Esophagus squamous epithelium (tissue), 5 donors: ENCODE data around the gene PELI1. TPM values are rescaled to one million over a fixed set of nuclear protein-coding genes. Genes with fewer than 3 reads are reported as not detected.

ENCODE experiments used
- DNase-seq: peaks from one replicate; lab custom pipeline; 2025; lab: John Stamatoyannopoulos, UW
- H3K27ac ChIP-seq, 4 donors: fragments of 200-600 bp; sonication (generic); one replicate each; pipeline ENCODE4 v1.5.1; 2016 to 2019; ENCODE audit warnings: mild to moderate bottlenecking in 1 of 4
- H3K27me3 ChIP-seq, 4 donors: fragments of 200-600 bp; sonication (generic); 1 replicate in 3 of 4; 2 replicates in 1 of 4; pipeline versions ENCODE4 v1.5.1 to v1.6.0; 2017 to 2021; ENCODE audit warnings: antibody characterized with exemption in 1 of 4
- H3K36me3 ChIP-seq, 3 donors: fragments of 200-600 bp; sonication (generic); one replicate each; pipeline ENCODE4 v1.5.1; 2016 to 2019
- H3K4me1 ChIP-seq, 3 donors: fragments of 200-600 bp; sonication (generic); one replicate each; pipeline ENCODE4 v1.5.1; 2017 to 2019
- H3K4me3 ChIP-seq, 4 donors: fragments of 200-600 bp; sonication (generic); 1 replicate in 3 of 4; 2 replicates in 1 of 4; pipeline ENCODE4 v1.5.1; 2016 to 2019; ENCODE audit warnings: mild to moderate bottlenecking in 2 of 4, moderate library complexity in 1 of 4
- H3K9me3 ChIP-seq, 3 donors: fragments of 200-600 bp; sonication (generic); one replicate each; pipeline ENCODE4 v1.5.1; 2016 to 2019
- POLR2A ChIP-seq, 4 donors: fragments of 450-650 bp; IDR thresholded peaks; one replicate each; pipeline ENCODE4 v1.6.1; 2017; ENCODE audit warnings: antibody characterized with exemption in 4 of 4, mild to moderate bottlenecking in 4 of 4, moderate library complexity in 3 of 4
- WGBS, 2 donors: methylation state at CpG; one replicate each; pipeline ENCODE4 v1.1.5; 2018; 5-methylcytosine and 5-hydroxymethylcytosine counted together
- intact Hi-C: fragments of 100-400 bp; cut with DNase I; formaldehyde crosslinking; loops from one replicate; pipeline ENCODE4 v1.15.0; 2022
- total RNA-seq, 4 donors: library from RNA; depleted of rRNA; stranded (reverse); fragments of >200 nt; gene quantifications; one replicate each; pipeline ENCODE4 v1.1.0, GENCODE V29; 2016
- TF ChIP-seq, protein P1 (sequence below), 6 experiments: fragments of 450-650 bp in 4 of 6; fragments of 200-600 bp in 2 of 6; sonication (generic) in 2 of 6; IDR thresholded peaks; one replicate each; pipeline ENCODE4 v1.5.1; 2016 to 2019; ENCODE audit warnings: antibody characterized with exemption in 6 of 6, mild to moderate bottlenecking in 4 of 6, moderate library complexity in 4 of 6
- donor health status: DM: yes; HTN: yes; CAD: no.

The PELI1 gene
- total RNA-seq, 4 donors from 2014 or later: 23.7 to 40.4 (median 34.5) TPM

DNA sequence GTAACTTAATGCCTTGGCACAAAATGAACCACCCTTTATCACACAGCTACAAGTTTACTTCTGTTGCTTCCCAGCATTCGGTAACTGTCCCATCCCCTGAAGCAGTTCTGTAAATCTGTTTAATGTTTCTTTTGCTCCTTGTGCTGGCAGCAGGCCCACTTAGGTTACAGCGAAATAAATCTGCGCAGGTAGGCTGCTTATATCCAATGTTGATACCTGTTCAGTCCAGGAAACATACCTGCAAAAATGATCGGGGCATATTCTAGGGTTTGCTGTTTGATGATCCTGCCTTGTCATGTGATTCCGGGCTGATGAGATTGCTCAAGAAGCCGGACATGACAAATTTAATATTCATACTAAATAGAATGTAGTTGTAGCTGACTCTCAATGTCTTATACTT, 23.3 kb downstream of the PELI1 start:
- no peaks in the 10 kb centered on the region for H3K27me3 ChIP-seq
- H3K36me3 ChIP-seq: no peaks in the 10 kb centered on the region
- DNase-seq: no peak
- intact Hi-C loops: no loop called here
- H3K4me3 ChIP-seq: peak overlapping the region in 3 of 4 donors; percentile 10 to 29 (median 11)
- 43 to 52% methylated on average over 6 of the region's 6 CpGs for WGBS, 2 donors
- TF ChIP-seq POLR2A (IDR thresholded peaks at IDR 0.05): no peak
- TF ChIP-seq, protein P1, sequence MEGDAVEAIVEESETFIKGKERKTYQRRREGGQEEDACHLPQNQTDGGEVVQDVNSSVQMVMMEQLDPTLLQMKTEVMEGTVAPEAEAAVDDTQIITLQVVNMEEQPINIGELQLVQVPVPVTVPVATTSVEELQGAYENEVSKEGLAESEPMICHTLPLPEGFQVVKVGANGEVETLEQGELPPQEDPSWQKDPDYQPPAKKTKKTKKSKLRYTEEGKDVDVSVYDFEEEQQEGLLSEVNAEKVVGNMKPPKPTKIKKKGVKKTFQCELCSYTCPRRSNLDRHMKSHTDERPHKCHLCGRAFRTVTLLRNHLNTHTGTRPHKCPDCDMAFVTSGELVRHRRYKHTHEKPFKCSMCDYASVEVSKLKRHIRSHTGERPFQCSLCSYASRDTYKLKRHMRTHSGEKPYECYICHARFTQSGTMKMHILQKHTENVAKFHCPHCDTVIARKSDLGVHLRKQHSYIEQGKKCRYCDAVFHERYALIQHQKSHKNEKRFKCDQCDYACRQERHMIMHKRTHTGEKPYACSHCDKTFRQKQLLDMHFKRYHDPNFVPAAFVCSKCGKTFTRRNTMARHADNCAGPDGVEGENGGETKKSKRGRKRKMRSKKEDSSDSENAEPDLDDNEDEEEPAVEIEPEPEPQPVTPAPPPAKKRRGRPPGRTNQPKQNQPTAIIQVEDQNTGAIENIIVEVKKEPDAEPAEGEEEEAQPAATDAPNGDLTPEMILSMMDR (IDR thresholded peaks at IDR 0.05): no peak
- H3K27ac ChIP-seq: peak overlapping the region; percentile 63 to 68 (median 65)
- peaks cover 5 to 76% (median 16%) of the 10 kb centered on the region in 3 donors for H3K4me1 ChIP-seq
- H3K9me3 ChIP-seq: no peaks in the 10 kb centered on the region

DNA sequence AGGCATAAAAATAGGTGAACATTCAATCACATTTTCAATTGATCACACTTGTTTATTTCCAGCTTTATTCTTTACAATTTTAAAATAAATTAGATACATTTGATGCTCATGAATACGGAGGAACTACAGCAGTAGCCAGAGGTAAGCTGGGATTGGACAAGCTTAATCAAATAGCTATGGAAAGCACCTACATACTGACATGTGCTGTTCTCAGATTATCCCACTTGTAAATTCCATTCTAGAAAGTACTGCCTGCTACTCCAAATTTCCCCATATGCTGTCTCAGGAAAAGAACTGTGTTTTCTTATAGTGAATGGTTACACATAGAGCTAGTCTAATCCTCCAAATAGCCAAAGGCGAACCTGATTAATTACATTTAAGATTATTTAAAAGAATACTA, 24.2 kb downstream of the PELI1 start:
- DNase-seq: no peak
- H3K9me3 ChIP-seq: no peaks in the 10 kb centered on the region
- intact Hi-C loops: no loop called here
- H3K27me3 ChIP-seq: no peaks in the 10 kb centered on the region
- TF ChIP-seq POLR2A (IDR thresholded peaks at IDR 0.05): no peak
- TF ChIP-seq, protein P1 (IDR thresholded peaks at IDR 0.05): no peak
- peak overlapping the region in 3 of 4 donors; percentile 63 to 68 (median 65) for H3K27ac ChIP-seq
- 51 to 71% methylated on average over 2 of the region's 2 CpGs for WGBS, 2 donors
- H3K4me3 ChIP-seq: no peak overlapping the region
- no peaks in the 10 kb centered on the region for H3K36me3 ChIP-seq
- H3K4me1 ChIP-seq: peaks cover 5 to 80% (median 24%) of the 10 kb centered on the region in 3 donors

DNA sequence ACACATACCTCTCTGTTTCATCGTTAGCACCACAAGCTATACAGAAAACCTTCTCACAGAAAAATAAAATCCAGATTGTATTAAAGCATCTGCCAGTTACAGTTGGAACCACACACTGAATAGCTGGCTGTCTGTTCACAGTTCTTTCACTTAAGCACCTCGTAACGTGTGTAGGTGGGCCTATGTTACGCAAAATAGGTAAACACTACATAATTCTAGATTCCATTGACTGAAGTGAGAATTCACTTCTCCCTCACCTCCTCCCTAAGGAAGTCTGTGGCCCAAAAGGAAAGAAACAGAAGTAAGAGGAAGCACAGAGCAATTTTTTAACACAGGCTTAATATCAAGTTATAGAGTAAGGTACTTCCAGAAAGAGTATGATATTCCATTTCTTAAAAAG, 24.9 kb downstream of the PELI1 start:
- no peak for DNase-seq
- 63 to 69% methylated on average over 4 of the region's 4 CpGs for WGBS, 2 donors
- no peaks in the 10 kb centered on the region for H3K9me3 ChIP-seq
- intact Hi-C loops: no loop called here
- no peak overlapping the region for H3K4me3 ChIP-seq
- no peaks in the 10 kb centered on the region for H3K36me3 ChIP-seq
- H3K4me1 ChIP-seq: peaks cover 9 to 80% (median 30%) of the 10 kb centered on the region in 3 donors
- TF ChIP-seq, protein P1 (IDR thresholded peaks at IDR 0.05): no peak
- TF ChIP-seq POLR2A (IDR thresholded peaks at IDR 0.05): no peak
- no peaks in the 10 kb centered on the region for H3K27me3 ChIP-seq
- H3K27ac ChIP-seq: peak overlapping the region in 3 of 4 donors; percentile 21 to 68 (median 65)

DNA sequence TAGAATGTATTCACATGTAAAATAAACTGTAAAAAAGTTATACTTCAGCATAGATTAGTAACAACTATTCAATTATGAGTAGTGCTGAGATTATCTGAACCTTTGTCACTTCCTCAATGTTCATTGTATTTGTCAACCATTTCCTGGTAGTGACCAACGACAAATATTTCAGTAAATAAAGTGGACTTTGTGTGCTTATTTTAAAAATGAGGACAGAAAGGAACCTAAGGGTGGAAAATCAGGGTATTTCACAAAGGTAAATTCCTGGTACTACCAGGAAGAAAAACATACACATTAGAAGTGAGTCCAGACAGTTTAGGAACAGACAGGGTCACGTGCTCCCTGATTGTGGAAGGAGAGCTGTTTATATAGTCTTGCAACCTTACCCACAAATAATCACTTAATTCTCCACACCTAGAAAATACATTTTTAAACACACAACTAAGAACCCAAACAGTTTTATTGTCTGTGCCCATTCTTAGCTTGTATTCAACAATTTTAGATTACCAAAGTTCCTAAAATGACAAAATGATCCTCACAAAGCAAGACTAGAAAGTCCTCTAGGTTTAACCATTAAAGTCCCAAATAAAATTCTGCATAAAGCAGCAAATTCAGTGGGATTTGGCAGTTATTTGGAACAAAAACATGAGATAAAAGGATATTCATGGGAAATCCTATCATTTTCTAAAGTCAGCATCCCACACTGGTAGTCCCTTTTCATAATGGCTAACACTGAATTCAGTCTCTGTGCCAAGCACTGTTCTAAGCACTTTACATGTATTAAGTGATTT, 28.2 kb downstream of the PELI1 start:
- no peaks in the 10 kb centered on the region for H3K36me3 ChIP-seq
- peaks cover 10 to 94% (median 32%) of the 10 kb centered on the region in 3 donors for H3K4me1 ChIP-seq
- no peak overlapping the region for H3K4me3 ChIP-seq
- H3K27me3 ChIP-seq: no peaks in the 10 kb centered on the region
- 42 to 44% methylated on average over 2 of the region's 2 CpGs for WGBS, 2 donors
- intact Hi-C loops: no loop called here
- TF ChIP-seq, protein P1 (IDR thresholded peaks at IDR 0.05): no peak
- TF ChIP-seq POLR2A (IDR thresholded peaks at IDR 0.05): no peak
- H3K27ac ChIP-seq: peak overlapping the region; percentile 23 to 70 (median 48)
- H3K9me3 ChIP-seq: no peaks in the 10 kb centered on the region
- DNase-seq: no peak

DNA sequence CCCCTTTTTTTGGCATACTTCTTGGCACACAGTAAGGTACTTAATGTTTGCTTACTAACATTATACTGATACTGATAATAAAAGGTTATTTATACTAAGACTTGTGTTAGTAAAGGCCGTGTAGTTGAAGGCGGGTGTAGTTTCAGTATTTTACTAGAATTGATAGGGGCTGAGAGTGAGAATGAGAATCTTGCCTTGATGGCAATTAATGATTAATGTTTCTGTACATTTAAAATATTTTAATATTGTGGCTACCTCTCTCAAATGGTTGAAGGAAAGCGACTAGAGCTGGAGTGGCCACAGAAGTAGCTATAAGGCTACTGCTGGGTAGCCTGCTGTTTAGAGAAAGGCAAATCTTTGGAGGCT, 29.3 kb downstream of the PELI1 start:
- DNase-seq: no peak
- Histone ChIP-seq H3K27ac (peak overlapping the region; percentile 34 to 70 (median 64)), H3K4me3 (no peak overlapping the region), H3K9me3 (no peaks in the 10 kb centered on the region), H3K27me3 (no peaks in the 10 kb centered on the region), H3K4me1 (peaks cover 6 to 85% (median 26%) of the 10 kb centered on the region in 3 donors), H3K36me3 (no peaks in the 10 kb centered on the region)
- 84 to 92% methylated on average over 3 of the region's 3 CpGs for WGBS, 2 donors
- TF ChIP-seq, protein P1 (IDR thresholded peaks at IDR 0.05): no peak
- no peak for TF ChIP-seq POLR2A (IDR thresholded peaks at IDR 0.05)
- intact Hi-C loops: no loop called here
